ENCODE results near the gene PARVB. TPM values are rescaled to one million over a fixed set of nuclear protein-coding genes. Genes with fewer than 3 reads are reported as not detected.

The PARVB gene
- total RNA-seq, 4 donors from 2014 or later = 32.1 to 61.9 (median 41.9) TPM

DNA sequence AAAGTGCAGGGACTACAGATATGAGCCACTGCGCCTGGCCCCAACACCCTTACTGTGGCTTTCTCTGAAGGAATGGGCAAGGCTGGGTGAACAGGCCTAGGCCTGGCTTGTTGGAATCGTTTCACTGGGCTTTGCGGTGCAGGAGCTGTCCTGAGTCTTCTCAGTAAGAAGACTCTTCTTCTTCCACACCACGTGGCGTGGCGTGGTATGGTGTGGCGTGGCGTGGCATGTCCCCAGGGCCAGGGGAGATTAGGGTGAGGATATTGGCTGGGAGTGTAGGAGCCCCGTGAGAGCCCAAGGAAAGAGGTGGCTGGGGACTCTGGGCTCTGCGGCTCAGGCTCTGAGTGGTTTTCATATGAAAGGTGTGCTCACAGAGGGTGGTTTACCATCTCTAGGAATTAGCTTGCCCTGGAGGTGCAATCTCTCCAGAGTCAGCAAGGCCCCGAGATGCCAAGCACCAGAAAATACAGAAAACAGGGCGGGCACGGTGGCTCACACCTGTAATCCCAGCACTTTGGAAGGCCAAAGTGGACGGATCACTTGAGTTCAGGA is 70.7 kb downstream of the PARVB start:
- no peaks in the 10 kb centered on the region for H3K9me3 ChIP-seq
- WGBS, 2 donors (ENCODE audit: low coverage in 1 of 2) = 80 to 94% methylated on average over 1 to 5 of the region's 14 CpGs
- peaks cover 0 to 60% of the 10 kb centered on the region in 2 donors for H3K36me3 ChIP-seq

GRCh38 chr22:44096736-44097135 is 72.6 kb downstream of the PARVB start:
- WGBS, 2 donors (ENCODE audit: low coverage in 1 of 2) = 80% methylated on average over 1 of the region's 11 CpGs; no CpG with 5 or more reads in 1 of the 2 donors
- TF ChIP-seq POLR2AphosphoS5 (IDR thresholded peaks at IDR 0.05) (no peak), EP300 (IDR thresholded peaks at IDR 0.05) (no peak), POLR2A (IDR thresholded peaks at IDR 0.05) (no peak)
- TF ChIP-seq, protein P1, sequence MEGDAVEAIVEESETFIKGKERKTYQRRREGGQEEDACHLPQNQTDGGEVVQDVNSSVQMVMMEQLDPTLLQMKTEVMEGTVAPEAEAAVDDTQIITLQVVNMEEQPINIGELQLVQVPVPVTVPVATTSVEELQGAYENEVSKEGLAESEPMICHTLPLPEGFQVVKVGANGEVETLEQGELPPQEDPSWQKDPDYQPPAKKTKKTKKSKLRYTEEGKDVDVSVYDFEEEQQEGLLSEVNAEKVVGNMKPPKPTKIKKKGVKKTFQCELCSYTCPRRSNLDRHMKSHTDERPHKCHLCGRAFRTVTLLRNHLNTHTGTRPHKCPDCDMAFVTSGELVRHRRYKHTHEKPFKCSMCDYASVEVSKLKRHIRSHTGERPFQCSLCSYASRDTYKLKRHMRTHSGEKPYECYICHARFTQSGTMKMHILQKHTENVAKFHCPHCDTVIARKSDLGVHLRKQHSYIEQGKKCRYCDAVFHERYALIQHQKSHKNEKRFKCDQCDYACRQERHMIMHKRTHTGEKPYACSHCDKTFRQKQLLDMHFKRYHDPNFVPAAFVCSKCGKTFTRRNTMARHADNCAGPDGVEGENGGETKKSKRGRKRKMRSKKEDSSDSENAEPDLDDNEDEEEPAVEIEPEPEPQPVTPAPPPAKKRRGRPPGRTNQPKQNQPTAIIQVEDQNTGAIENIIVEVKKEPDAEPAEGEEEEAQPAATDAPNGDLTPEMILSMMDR (IDR thresholded peaks at IDR 0.05) = no peak
- ATAC-seq = no peak
- Histone ChIP-seq H3K4me1 (no peaks in the 10 kb centered on the region), H3K27ac (no peak overlapping the region), H3K9me3 (no peaks in the 10 kb centered on the region), H3K36me3 (peaks cover 0 to 71% of the 10 kb centered on the region in 2 donors), H3K27me3 (no peaks in the 10 kb centered on the region), H3K4me3 (no peak overlapping the region)

More for the DNA sequence above, 70.7 kb downstream of the PARVB start:
- Histone ChIP-seq H3K27ac (no peak overlapping the region), H3K4me3 (no peak overlapping the region), H3K4me1 (peaks cover 0 to 9% (median 0%) of the 10 kb centered on the region in 3 donors), H3K27me3 (no peaks in the 10 kb centered on the region)
- TF ChIP-seq POLR2A (IDR thresholded peaks at IDR 0.05) (no peak), EP300 (IDR thresholded peaks at IDR 0.05) (no peak), POLR2AphosphoS5 (IDR thresholded peaks at IDR 0.05) (no peak)
- TF ChIP-seq, protein P1 (IDR thresholded peaks at IDR 0.05) = no peak
- ATAC-seq = no peak

DNA sequence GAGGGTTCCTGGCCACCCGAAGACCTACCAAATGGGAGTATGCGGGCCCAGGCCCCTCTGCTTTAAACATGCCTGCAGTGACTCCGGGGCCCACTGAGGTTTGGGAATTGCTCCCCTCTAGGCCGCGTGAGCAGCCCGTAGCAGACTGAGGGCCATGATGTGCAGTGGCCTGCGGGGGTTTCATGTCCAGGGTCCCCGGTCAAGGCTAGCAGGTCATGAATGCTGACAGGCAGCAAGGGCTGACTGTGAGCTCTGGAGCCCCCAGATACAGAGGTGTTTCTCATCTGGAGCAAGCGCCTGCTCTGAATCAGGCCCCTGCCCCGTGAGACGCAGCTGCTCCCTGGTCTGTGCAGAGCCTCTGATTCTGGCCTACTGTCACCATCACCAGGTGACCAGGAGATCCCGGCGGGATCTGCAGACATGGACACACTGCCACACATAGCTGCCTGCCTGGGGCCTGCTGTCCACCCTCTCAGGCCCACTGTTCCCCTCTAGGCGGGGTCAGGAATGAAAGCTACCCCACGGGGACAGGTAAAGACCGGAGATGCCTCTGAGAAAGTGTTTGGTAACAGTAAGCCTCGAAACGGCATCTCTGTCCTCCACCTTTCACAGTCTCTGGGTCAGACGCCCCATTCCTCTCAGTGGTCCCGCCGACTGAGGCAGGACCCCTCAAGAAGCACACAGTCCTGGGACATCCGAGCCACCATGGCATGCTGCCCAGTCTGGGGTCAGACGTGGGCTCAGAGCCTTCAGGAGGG is 73.3 kb downstream of the PARVB start:
- TF ChIP-seq POLR2AphosphoS5 (IDR thresholded peaks at IDR 0.05) (no peak), POLR2A (IDR thresholded peaks at IDR 0.05) (no peak), EP300 (IDR thresholded peaks at IDR 0.05) (no peak)
- TF ChIP-seq, protein P1 (IDR thresholded peaks at IDR 0.05) = no peak

GRCh38 chr22:44098021-44098739 is 74.1 kb downstream of the PARVB start:
- WGBS, 2 donors (ENCODE audit: low coverage in 1 of 2) = 73 to 88% methylated on average over 7 to 8 of the region's 17 CpGs
- no peak overlapping the region for H3K27ac ChIP-seq
- H3K36me3 ChIP-seq = peaks cover 0 to 79% of the 10 kb centered on the region in 2 donors
- H3K9me3 ChIP-seq = no peaks in the 10 kb centered on the region
- TF ChIP-seq EP300 (IDR thresholded peaks at IDR 0.05) (no peak), POLR2AphosphoS5 (IDR thresholded peaks at IDR 0.05) (no peak), POLR2A (IDR thresholded peaks at IDR 0.05) (no peak)
- TF ChIP-seq, protein P1 (IDR thresholded peaks at IDR 0.05) = no peak
- H3K4me1 ChIP-seq = no peaks in the 10 kb centered on the region
- H3K4me3 ChIP-seq = no peak overlapping the region
- ATAC-seq = no peak
- H3K27me3 ChIP-seq = no peaks in the 10 kb centered on the region

More for the DNA sequence above, 73.3 kb downstream of the PARVB start:
- Histone ChIP-seq H3K27ac (no peak overlapping the region), H3K4me1 (no peaks in the 10 kb centered on the region), H3K4me3 (no peak overlapping the region), H3K36me3 (peaks cover 0 to 78% of the 10 kb centered on the region in 2 donors), H3K27me3 (no peaks in the 10 kb centered on the region), H3K9me3 (no peaks in the 10 kb centered on the region)
- ATAC-seq = no peak
- 90 to 100% methylated on average over 2 to 4 of the region's 23 CpGs for WGBS, 2 donors (ENCODE audit: low coverage in 1 of 2)
